Gastrocnemius medialis (tissue), 4 donors: ENCODE data around the gene ESPNL.

Source experiments
- CTCF ChIP-seq, 5 experiments: fragments of 450-650 bp in 3 of 5; fragments of 200-600 bp in 2 of 5; sonication (generic) in 2 of 5; IDR thresholded peaks in 4 of 5; conservative IDR thresholded peaks in 1 of 5; 1 replicate in 4 of 5; 2 replicates in 1 of 5; pipeline ENCODE4 v1.5.1; 2016 to 2019; ENCODE audit warnings: antibody characterized with exemption in 5 of 5, mild to moderate bottlenecking in 3 of 5, moderate library complexity in 3 of 5
- POLR2A ChIP-seq, 2 donors: fragments of 450-650 bp; IDR thresholded peaks; one replicate each; pipeline ENCODE4 v1.6.1; 2017; ENCODE audit warnings: antibody characterized with exemption in 2 of 2, mild to moderate bottlenecking in 2 of 2, moderate library complexity in 2 of 2

- TF ChIP-seq CTCF (IDR thresholded peaks at IDR 0.05 in 4 of 5, conservative IDR thresholded peaks at IDR 0.05 in 1 of 5), result no peak
- TF ChIP-seq POLR2A (IDR thresholded peaks at IDR 0.05), result no peak
These were observed 956 bp downstream of the ESPNL start for GRCh38 chr2:238100821-238101771.
